Mucosa of descending colon (tissue), 3 donors: ENCODE measurements around the gene NAMPT. TPM values are rescaled to one million over a fixed set of nuclear protein-coding genes. Genes with fewer than 3 reads are reported as not detected.

Source experiments
- ATAC-seq: fragments of 200-7000 bp; cut with Tn5 transposase; one replicate; pipeline ENCODE4 v1.9.1; 2020; ENCODE audit warnings: mild to moderate bottlenecking, moderate library complexity
- DNase-seq, 3 donors: peaks; one replicate each; pipeline ENCODE4 v3.0.0-alpha.2; 2020
- H3K36me3 ChIP-seq: fragments of 200-600 bp; one replicate; pipeline ENCODE4 v1.8.0; 2021; ENCODE audit warnings: low read depth, mild to moderate bottlenecking
- H3K4me1 ChIP-seq: fragments of 200-600 bp; one replicate; pipeline ENCODE4 v1.8.0; 2021; ENCODE audit warnings: low read depth, mild to moderate bottlenecking
- H3K4me3 ChIP-seq: fragments of 200-600 bp; one replicate; pipeline ENCODE4 v1.8.0; 2021; ENCODE audit warnings: mild to moderate bottlenecking
- H3K9me3 ChIP-seq: fragments of 200-600 bp; one replicate; pipeline ENCODE4 v1.8.0; 2021; ENCODE audit warnings: mild to moderate bottlenecking
- intact Hi-C, 2 donors: fragments of 100-400 bp; cut with DNase I in 1 of 2; cut with micrococcal nuclease in 1 of 2; formaldehyde crosslinking; loops; one replicate each; pipeline versions ENCODE4 v1.11.0 to v1.11.1; 2022; cut with DNase I, micrococcal nuclease
- total RNA-seq, 3 donors: library from RNA; stranded (reverse); fragmentation: NEBNext Ultra II Directional in 2 of 3; extraction: Animal tissue kit (Norgen Biotek cat#: 25700) in 2 of 3; gene quantifications; one replicate each; pipeline versions ENCODE4 v1.2.1 to v1.2.4, GENCODE V29; 2021 to 2023
- TF ChIP-seq, protein P1 (sequence below): fragments of 200-600 bp; IDR thresholded peaks from one replicate; pipeline ENCODE4 v1.8.0; 2022; ENCODE audit warnings: antibody characterized with exemption, mild to moderate bottlenecking
- donor health status: DM: no; HTN: no; CAD: no; lungs with moderate emphysema.
- donor health status: DM: no; HTN: no; CAD: no.
- donor health status: DM: no; HTN: yes; CAD: no.

NAMPT gene
- total RNA-seq, 3 donors from 2014 or later = 102 to 206 (median 118) TPM

DNA sequence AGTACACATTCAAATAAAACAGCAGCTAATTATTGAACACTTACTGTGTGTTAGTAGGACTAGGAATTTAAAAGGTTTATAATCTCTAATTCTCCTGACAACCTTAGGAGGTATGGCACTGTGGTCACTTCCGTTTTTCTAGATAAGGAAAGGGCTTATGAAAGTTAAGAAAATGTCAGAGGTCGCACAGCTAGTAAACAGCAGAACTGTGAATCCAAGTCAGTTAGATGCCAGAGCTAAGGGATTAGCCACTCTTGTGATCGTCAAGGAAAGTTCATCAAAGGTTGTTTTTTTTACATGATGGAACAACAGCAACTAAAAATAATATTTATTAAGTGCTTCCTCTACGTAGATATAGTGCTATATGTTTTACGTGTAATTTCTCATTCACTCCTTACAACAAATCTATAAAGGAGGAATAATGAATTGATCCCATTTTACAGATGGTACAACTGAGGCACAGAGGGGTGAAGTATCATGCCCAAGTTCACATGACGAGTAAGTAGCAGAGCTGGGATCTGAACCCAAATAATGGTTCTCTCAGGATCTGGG is 84.9 kb downstream of the NAMPT start:
- Histone ChIP-seq H3K9me3 (no peaks in the 10 kb centered on the region), H3K4me1 (no peaks in the 10 kb centered on the region), H3K4me3 (no peak overlapping the region), H3K36me3 (no peaks in the 10 kb centered on the region)
- TF ChIP-seq, protein P1, sequence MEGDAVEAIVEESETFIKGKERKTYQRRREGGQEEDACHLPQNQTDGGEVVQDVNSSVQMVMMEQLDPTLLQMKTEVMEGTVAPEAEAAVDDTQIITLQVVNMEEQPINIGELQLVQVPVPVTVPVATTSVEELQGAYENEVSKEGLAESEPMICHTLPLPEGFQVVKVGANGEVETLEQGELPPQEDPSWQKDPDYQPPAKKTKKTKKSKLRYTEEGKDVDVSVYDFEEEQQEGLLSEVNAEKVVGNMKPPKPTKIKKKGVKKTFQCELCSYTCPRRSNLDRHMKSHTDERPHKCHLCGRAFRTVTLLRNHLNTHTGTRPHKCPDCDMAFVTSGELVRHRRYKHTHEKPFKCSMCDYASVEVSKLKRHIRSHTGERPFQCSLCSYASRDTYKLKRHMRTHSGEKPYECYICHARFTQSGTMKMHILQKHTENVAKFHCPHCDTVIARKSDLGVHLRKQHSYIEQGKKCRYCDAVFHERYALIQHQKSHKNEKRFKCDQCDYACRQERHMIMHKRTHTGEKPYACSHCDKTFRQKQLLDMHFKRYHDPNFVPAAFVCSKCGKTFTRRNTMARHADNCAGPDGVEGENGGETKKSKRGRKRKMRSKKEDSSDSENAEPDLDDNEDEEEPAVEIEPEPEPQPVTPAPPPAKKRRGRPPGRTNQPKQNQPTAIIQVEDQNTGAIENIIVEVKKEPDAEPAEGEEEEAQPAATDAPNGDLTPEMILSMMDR = no peak
- intact Hi-C loops = no loop called here
- ATAC-seq (no peak), DNase-seq (no peak)

DNA sequence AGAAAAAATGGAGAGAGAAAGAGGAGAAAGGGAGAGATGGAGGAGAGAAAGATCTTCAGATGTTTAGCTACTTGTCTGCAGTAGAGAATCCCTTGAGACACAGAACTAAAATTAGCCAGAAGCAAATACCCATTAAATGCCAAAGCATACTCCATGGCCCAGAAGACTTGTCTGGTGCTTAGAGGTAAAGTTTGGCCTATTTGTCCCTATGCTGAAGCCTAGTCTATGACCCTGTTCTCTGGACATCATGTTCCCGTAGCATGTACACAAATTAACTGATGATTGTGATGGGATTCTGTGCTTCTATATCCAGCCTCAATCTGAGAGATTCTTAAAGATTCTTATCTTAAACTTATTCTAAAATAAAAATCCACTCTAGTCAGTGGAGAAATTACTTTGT is 85.8 kb downstream of the NAMPT start:
- H3K4me1 ChIP-seq = no peaks in the 10 kb centered on the region
- H3K9me3 ChIP-seq = no peaks in the 10 kb centered on the region
- H3K36me3 ChIP-seq = no peaks in the 10 kb centered on the region
- DNase-seq = no peak
- TF ChIP-seq, protein P1 = no peak
- no peak overlapping the region for H3K4me3 ChIP-seq
- intact Hi-C loops = no loop called here
- ATAC-seq = no peak

Other genes starting within 250 kb of the NAMPT start
- 100 to 1,000 TPM in 1 of 3 donors, 10 to 100 TPM in 2; 73.8 to 109 (median 80.8) TPM for gene SYPL1, start 172.7 kb downstream of the NAMPT start, total RNA-seq